Ectodermal cell (in vitro differentiated cells): ENCODE results near the gene METTL26.

Source experiments
- H3K27ac ChIP-seq: 2 replicates; pipeline ENCODE4 v1.7.0; 2013; ENCODE audit warnings: mild to moderate bottlenecking, low read depth, low read length; ENCODE audit not compliant: insufficient read depth, poor library complexity, severe bottlenecking
- H3K27me3 ChIP-seq: 2 replicates; pipeline ENCODE4 v1.7.0; 2013; ENCODE audit warnings: mild to moderate bottlenecking, low read length; ENCODE audit not compliant: insufficient read depth, control insufficient read depth, poor library complexity, severe bottlenecking
- H3K36me3 ChIP-seq: one replicate; pipeline ENCODE4 v1.7.0; 2013; ENCODE audit warnings: low read length; ENCODE audit not compliant: control insufficient read depth, insufficient read depth
- H3K4me1 ChIP-seq: one replicate; pipeline ENCODE4 v1.7.0; 2013; ENCODE audit warnings: low read length; ENCODE audit not compliant: control insufficient read depth, insufficient read depth
- H3K4me3 ChIP-seq: 2 replicates; pipeline ENCODE4 v1.7.0; 2013; ENCODE audit warnings: low read depth, low read length, control low read depth; ENCODE audit not compliant: insufficient read depth
- H3K9me3 ChIP-seq: 2 replicates; pipeline ENCODE4 v1.7.0; 2013; ENCODE audit warnings: mild to moderate bottlenecking, low read length, moderate library complexity; ENCODE audit not compliant: control insufficient read depth
- WGBS, 2 experiments: methylation state at CpG; one replicate each; pipeline ENCODE4 v1.1.7; 2013; ENCODE audit warnings: missing lambda C conversion rate in 2 of 2; 5-methylcytosine and 5-hydroxymethylcytosine counted together

Gene METTL26

DNA sequence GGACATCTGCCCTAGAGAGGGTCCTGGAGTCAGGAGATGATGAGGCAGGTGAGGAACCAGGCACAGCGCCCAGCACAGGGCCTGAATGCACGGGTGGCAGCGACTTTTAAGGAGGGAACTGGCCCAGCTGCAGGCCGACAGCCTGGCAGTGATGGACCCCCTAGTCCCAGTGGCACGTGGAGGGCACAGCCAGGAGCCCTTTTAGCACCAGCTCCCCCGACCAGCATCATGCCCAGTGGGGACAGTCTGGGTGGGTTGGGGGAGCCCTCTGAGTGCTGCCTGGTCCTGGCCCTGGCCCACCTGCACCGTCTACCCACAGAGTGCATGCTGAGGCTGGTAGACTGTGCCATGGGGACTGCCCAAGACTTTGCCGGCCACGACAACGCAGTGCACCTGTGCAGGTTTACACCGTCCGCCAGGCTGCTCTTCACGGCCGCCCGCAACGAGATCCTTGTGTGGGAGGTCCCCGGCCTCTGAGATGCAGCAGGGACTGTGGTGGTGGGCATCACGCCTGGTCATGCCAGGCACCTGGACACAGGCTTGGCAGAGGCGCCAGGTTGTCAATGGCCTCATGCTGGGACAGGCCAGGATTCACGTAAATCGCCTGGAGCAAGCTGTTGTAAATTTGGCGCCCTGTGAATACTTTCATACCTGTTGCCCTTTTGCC lies 31.1 kb upstream of the METTL26 start:
- WGBS, 2 experiments, result 91 to 92% methylated on average over 22 of the region's 22 CpGs
- Histone ChIP-seq H3K27ac (no peak overlapping the region), H3K36me3 (peaks cover 27% of the 10 kb centered on the region), H3K4me1 (peaks cover 5% of the 10 kb centered on the region), H3K9me3 (no peaks in the 10 kb centered on the region), H3K4me3 (no peak overlapping the region), H3K27me3 (no peaks in the 10 kb centered on the region)

GRCh38 chr16:666572-666971 lies 30.5 kb upstream of the METTL26 start:
- Histone ChIP-seq H3K27me3 (no peaks in the 10 kb centered on the region), H3K4me3 (no peak overlapping the region), H3K9me3 (no peaks in the 10 kb centered on the region), H3K27ac (no peak overlapping the region), H3K4me1 (peaks cover 5% of the 10 kb centered on the region), H3K36me3 (peaks cover 20% of the 10 kb centered on the region)
- 92 to 94% methylated on average over 13 of the region's 13 CpGs for WGBS, 2 experiments

DNA sequence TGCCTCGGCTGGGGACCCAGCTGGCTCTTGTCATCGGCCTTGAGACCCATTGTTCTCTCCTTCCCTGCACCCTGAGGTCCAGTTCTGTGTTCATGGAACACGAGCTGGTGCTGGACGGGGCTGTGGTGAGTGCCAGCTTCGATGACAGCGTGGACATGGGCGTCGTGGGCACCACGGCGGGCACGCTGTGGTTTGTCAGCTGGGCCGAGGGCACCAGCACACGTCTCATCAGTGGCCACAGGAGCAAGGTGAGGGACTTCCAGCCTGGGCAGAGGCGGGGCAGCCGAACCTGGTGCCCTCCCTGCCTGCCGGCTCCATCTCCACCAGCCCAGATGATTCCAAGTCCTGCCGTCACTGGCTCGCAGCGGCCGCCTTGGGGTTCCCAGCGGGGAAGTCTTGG lies 26.5 kb upstream of the METTL26 start:
- 95 to 96% methylated on average over 21 of the region's 21 CpGs for WGBS, 2 experiments
- Histone ChIP-seq H3K27ac (no peak overlapping the region), H3K4me1 (peaks cover 6% of the 10 kb centered on the region), H3K9me3 (no peaks in the 10 kb centered on the region), H3K4me3 (no peak overlapping the region), H3K27me3 (no peaks in the 10 kb centered on the region), H3K36me3 (no peaks in the 10 kb centered on the region)

- WGBS, 2 experiments, result 96 to 97% methylated on average over 19 of the region's 19 CpGs
- Histone ChIP-seq H3K27ac (no peak overlapping the region), H3K36me3 (no peaks in the 10 kb centered on the region)
Measured at GRCh38 chr16:662095-662494, 26.0 kb upstream of the METTL26 start.

DNA sequence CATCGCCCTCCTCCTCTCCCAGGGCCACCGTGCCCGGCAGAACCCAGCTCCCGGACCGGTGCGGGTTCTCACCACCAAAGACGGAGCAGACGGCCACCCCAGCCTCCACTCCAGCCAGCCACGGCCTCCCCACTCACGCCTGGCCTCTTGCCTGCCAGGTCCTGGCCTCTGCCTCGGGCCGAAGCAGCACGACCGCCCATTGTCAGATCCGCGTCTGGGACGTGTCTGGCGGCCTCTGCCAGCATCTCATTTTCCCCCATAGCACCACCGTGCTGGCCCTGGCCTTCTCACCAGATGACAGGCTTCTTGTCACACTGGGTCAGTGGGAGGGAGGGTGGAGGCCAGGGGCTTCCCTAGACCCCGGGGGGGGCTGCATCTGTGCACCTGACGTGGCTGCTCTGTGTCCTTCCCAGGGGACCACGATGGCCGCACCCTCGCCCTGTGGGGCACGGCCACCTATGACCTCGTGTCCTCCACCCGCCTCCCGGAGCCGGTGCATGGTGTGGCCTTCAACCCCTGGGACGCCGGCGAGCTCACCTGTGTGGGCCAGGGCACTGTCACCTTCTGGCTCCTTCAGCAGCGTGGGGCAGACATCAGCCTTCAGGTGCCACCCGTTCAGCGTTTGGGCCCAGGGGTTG lies 25.2 kb upstream of the METTL26 start:
- H3K36me3 ChIP-seq, result no peaks in the 10 kb centered on the region
- 81 to 83% methylated on average over 35 of the region's 35 CpGs for WGBS, 2 experiments
- no peak overlapping the region for H3K27ac ChIP-seq
- no peaks in the 10 kb centered on the region for H3K9me3 ChIP-seq
- H3K4me1 ChIP-seq, result peaks cover 6% of the 10 kb centered on the region
- H3K27me3 ChIP-seq, result no peaks in the 10 kb centered on the region
- no peak overlapping the region for H3K4me3 ChIP-seq

More at GRCh38 chr16:662095-662494, 26.0 kb upstream of the METTL26 start:
- Histone ChIP-seq H3K4me1 (peaks cover 6% of the 10 kb centered on the region), H3K9me3 (no peaks in the 10 kb centered on the region), H3K4me3 (no peak overlapping the region), H3K27me3 (no peaks in the 10 kb centered on the region)

- 26 to 28% methylated on average over 35 to 36 of the region's 43 CpGs for WGBS, 2 experiments
- no peak overlapping the region for H3K4me3 ChIP-seq
- no peaks in the 10 kb centered on the region for H3K27me3 ChIP-seq
- no peak overlapping the region for H3K27ac ChIP-seq
- H3K36me3 ChIP-seq, result no peaks in the 10 kb centered on the region
- H3K9me3 ChIP-seq, result no peaks in the 10 kb centered on the region
- H3K4me1 ChIP-seq, result peaks cover 6% of the 10 kb centered on the region
Measured at GRCh38 chr16:660459-661183, 24.5 kb upstream of the METTL26 start.

DNA sequence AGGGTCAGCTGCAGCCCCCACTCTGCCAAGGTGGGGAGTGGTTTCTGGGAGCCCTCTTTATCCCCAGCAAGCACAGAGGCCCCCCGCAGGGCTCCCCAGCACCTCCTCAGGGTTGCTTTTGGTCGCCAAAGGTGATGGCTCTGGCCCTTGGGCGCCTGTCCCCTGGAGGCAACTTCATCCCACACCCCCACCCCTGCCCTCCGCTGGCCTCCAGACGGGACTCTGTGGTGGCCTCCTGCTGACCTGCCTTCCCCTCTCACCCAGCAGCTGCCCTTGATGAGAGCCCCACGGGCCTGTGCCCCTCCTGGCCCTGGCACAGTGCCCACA lies 24.0 kb upstream of the METTL26 start:
- Histone ChIP-seq H3K27ac (no peak overlapping the region), H3K36me3 (no peaks in the 10 kb centered on the region), H3K4me1 (peaks cover 6% of the 10 kb centered on the region), H3K9me3 (no peaks in the 10 kb centered on the region), H3K4me3 (no peak overlapping the region), H3K27me3 (no peaks in the 10 kb centered on the region)
- 84 to 87% methylated on average over 6 of the region's 6 CpGs for WGBS, 2 experiments

- Histone ChIP-seq H3K4me1 (peaks cover 6% of the 10 kb centered on the region), H3K27ac (no peak overlapping the region), H3K4me3 (no peak overlapping the region), H3K27me3 (no peaks in the 10 kb centered on the region), H3K36me3 (peaks cover 4% of the 10 kb centered on the region), H3K9me3 (no peaks in the 10 kb centered on the region)
- 90 to 92% methylated on average over 20 of the region's 20 CpGs for WGBS, 2 experiments
Measured at GRCh38 chr16:659618-660017, 23.5 kb upstream of the METTL26 start.

GRCh38 chr16:658679-659571 lies 22.8 kb upstream of the METTL26 start:
- Histone ChIP-seq H3K9me3 (no peaks in the 10 kb centered on the region), H3K27me3 (no peaks in the 10 kb centered on the region), H3K4me3 (no peak overlapping the region), H3K36me3 (peaks cover 4% of the 10 kb centered on the region), H3K4me1 (peaks cover 6% of the 10 kb centered on the region), H3K27ac (no peak overlapping the region)
- WGBS, 2 experiments, result 93 to 94% methylated on average over 35 of the region's 35 CpGs

DNA sequence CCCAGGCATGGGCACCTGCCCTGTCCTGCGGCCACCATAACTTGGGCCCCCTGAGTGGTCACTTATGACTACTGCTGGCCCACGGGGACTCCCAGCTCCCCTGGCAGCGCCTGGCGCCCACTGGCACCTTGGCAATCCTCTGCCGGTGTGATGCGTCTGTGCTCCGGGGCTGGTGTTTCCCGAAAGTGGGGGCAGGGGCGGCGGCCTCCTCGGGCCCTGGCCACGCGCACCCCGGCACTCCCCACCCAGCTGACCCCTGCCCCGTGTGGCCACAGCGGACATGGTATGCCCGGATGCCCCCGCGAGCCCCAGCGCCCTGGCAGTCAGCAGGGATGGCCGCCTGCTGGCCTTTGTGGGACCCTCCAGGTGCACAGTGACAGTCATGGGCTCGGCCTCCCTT lies 21.4 kb upstream of the METTL26 start:
- Histone ChIP-seq H3K9me3 (no peaks in the 10 kb centered on the region), H3K4me1 (peaks cover 6% of the 10 kb centered on the region), H3K27ac (no peak overlapping the region), H3K36me3 (peaks cover 4% of the 10 kb centered on the region), H3K4me3 (no peak overlapping the region), H3K27me3 (no peaks in the 10 kb centered on the region)
- WGBS, 2 experiments, result 94 to 95% methylated on average over 22 of the region's 22 CpGs
